Measurements from ENCODE around the gene SMIM22. TPM values are rescaled to one million over a fixed set of nuclear protein-coding genes. Genes with fewer than 3 reads are reported as not detected.
A peak's percentile ranks its signal among the peaks of the same experiment; 100 is the strongest.

The SMIM22 gene
- total RNA-seq, 3 donors from 2014 or later = 208 to 573 (median 395) TPM

DNA sequence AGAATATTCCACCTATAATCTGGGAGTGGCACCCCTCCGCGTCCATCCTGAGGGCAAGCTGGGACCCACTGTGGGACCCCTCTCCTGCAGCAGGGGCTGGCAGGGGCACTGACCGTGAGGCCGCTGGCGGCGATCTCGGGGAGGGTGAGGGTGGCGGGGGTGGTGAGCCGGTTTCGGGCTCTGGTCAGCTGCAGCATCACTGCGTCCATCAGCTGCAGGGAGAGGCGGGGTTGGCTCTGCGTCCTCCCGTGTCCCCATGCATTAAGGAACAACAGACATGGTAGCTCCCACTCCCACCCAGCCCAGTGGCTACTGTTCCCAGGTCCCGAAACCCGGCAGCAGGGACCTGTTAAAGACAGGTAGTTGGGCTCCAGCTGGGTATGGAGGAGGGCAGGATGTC lies 3.3 kb downstream of the SMIM22 start:
- DNase-seq = peak in 1 of 3 donors; percentile 55
- Histone ChIP-seq H3K36me3 (ENCODE audit: low read depth) (no peaks in the 10 kb centered on the region), H3K4me3 (no peak overlapping the region), H3K9me3 (no peaks in the 10 kb centered on the region), H3K4me1 (ENCODE audit: low read depth) (peaks cover 30% of the 10 kb centered on the region)
- no peak for ATAC-seq
- intact Hi-C loops (cut with DNase I, micrococcal nuclease) = no loop called here
- no peak for TF ChIP-seq CTCF (IDR thresholded peaks at IDR 0.05)

DNA sequence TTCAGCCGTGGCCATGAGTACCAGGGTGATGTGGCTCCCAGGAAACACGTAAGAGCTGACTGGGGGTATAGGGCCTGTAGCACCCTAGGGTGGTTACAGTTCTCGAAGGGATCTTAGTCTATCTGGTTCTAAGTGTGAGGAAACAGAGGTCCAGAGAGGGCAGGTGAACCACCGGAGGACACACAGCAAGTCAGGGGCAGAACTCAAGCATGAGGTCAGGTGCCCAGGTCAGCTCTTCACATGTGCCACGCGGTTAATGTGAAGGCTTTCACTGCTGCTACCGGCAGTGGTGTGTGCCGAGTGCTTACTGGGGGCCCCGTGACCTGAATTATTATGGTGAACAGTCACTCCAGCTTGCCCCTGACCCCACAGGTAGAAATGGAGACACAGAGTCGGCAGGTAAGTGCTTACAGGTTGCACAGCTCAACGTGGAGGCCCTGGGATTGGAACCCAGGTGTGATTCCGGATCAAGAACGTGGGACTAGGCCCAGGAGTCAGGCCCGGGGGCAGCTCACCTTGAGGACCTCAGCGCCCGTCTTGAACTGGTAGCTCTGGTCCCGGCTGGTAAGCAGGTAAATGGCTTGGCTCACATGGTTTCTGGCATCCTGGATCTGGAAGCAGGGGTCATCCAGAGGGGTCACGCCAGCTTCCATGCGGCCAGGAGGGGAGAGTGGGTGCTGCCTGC lies 4.1 kb downstream of the SMIM22 start:
- Histone ChIP-seq H3K4me3 (no peak overlapping the region), H3K9me3 (no peaks in the 10 kb centered on the region), H3K36me3 (ENCODE audit: low read depth) (no peaks in the 10 kb centered on the region), H3K4me1 (ENCODE audit: low read depth) (peaks cover 33% of the 10 kb centered on the region)
- TF ChIP-seq CTCF (IDR thresholded peaks at IDR 0.05) = no peak
- DNase-seq (peak in 1 of 3 donors; percentile 48), ATAC-seq (no peak)
- intact Hi-C loops (cut with DNase I, micrococcal nuclease) = no loop called here

GRCh38 chr16:4800290-4801041 lies 5.3 kb downstream of the SMIM22 start:
- Histone ChIP-seq H3K4me3 (no peak overlapping the region), H3K36me3 (ENCODE audit: low read depth) (no peaks in the 10 kb centered on the region), H3K4me1 (ENCODE audit: low read depth) (peaks cover 33% of the 10 kb centered on the region), H3K9me3 (no peaks in the 10 kb centered on the region)
- DNase-seq (peak; percentile 85 to 89 (median 86)), ATAC-seq (peak; percentile 25)
- TF ChIP-seq CTCF (IDR thresholded peaks at IDR 0.05) = no peak
- intact Hi-C loops (cut with DNase I, micrococcal nuclease) = no loop called here

- DNase-seq (peak in 2 of 3 donors; percentile 18 to 59), ATAC-seq (peak; percentile 0)
- no peak overlapping the region for H3K4me3 ChIP-seq
- intact Hi-C loops (cut with DNase I, micrococcal nuclease) = no loop called here
- H3K4me1 ChIP-seq (ENCODE audit: low read depth) = peaks cover 33% of the 10 kb centered on the region
- H3K36me3 ChIP-seq (ENCODE audit: low read depth) = no peaks in the 10 kb centered on the region
- H3K9me3 ChIP-seq = no peaks in the 10 kb centered on the region
- TF ChIP-seq CTCF (IDR thresholded peaks at IDR 0.05) = no peak
Observed at GRCh38 chr16:4801051-4801961, 6.1 kb downstream of the SMIM22 start.

DNA sequence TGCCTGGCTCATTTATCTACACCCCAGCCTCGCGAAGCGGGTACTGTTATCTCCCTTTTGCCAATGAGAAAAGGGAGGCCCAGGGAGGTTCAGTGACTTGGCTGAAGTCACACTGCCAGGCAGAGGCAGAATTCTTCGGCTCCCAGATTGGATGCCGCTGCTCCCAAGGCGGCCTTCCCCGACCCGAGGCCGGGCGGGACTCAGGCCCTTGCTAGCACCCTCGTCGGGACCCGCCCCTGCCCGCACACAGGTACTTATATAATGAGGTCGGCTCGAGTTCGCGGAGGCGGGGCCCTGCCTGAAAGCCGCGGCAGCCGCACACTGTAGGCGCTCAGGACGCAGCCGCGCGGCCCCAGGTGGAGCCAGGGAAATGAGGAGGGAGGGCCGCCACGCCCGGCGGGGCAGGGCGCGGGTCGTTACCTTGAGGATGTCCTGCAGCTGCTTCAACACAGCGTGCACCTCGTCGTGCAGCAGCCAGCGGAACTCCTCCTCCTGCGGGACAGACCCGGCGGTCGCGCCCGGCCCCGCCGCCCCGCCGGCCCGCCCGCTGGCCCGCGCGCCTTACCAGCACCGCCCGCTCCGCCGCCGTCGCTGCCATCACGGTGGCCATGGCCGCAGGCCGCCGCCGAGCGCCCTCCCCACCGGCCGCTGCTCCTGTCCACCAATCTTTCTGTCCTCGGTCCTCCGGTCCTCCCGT lies 6.9 kb downstream of the SMIM22 start, which contains the start of gene ROGDI:
Gene ROGDI (minus strand): TSS at position 672 of the 697 bp plus-strand sequence. CDS start 62 bp downstream, at position 610.
- H3K9me3 ChIP-seq = no peaks in the 10 kb centered on the region
- DNase-seq (peak; percentile 97 to 98 (median 97)), ATAC-seq (peak; percentile 78)
- H3K4me1 ChIP-seq (ENCODE audit: low read depth) = peaks cover 27% of the 10 kb centered on the region
- intact Hi-C loops (cut with DNase I, micrococcal nuclease) = no loop called here
- peak within 1 kb of the TSS; percentile 51 for H3K4me3 ChIP-seq
- no peaks in the 10 kb centered on the region for H3K36me3 ChIP-seq (ENCODE audit: low read depth)
- TF ChIP-seq CTCF (IDR thresholded peaks at IDR 0.05) = no peak
